ENCODE results near the gene BRD1.

Gene BRD1

GRCh38 chr22:49807129-49807528 lies 20.5 kb downstream of the BRD1 start:
- no peak for DNase-seq (ENCODE audit: low read depth)
- H3K4me3 ChIP-seq (ENCODE audit: low read length), result no peak overlapping the region
- no peak for TF ChIP-seq CTCF (conservative IDR thresholded peaks at IDR 0.05; ENCODE audit: low read depth, low read length)

GRCh38 chr22:49803737-49804375 lies 23.8 kb downstream of the BRD1 start:
- no peak for DNase-seq (ENCODE audit: low read depth)
- H3K4me3 ChIP-seq (ENCODE audit: low read length), result no peak overlapping the region
- TF ChIP-seq CTCF (conservative IDR thresholded peaks at IDR 0.05; ENCODE audit: low read depth, low read length), result no peak

GRCh38 chr22:49803134-49803533 lies 24.5 kb downstream of the BRD1 start:
- no peak for DNase-seq (ENCODE audit: low read depth)
- no peak overlapping the region for H3K4me3 ChIP-seq (ENCODE audit: low read length)
- TF ChIP-seq CTCF (conservative IDR thresholded peaks at IDR 0.05; ENCODE audit: low read depth, low read length), result no peak

GRCh38 chr22:49801391-49802060 lies 26.1 kb downstream of the BRD1 start:
- no peak overlapping the region for H3K4me3 ChIP-seq (ENCODE audit: low read length)
- no peak for TF ChIP-seq CTCF (conservative IDR thresholded peaks at IDR 0.05; ENCODE audit: low read depth, low read length)
- no peak for DNase-seq (ENCODE audit: low read depth)

- DNase-seq (ENCODE audit: low read depth), result no peak
- no peak for TF ChIP-seq CTCF (conservative IDR thresholded peaks at IDR 0.05; ENCODE audit: low read depth, low read length)
- H3K4me3 ChIP-seq (ENCODE audit: low read length), result no peak overlapping the region
Measured at GRCh38 chr22:49800408-49801238, 27.1 kb downstream of the BRD1 start.

GRCh38 chr22:49799431-49800075 lies 28.1 kb downstream of the BRD1 start:
- H3K4me3 ChIP-seq (ENCODE audit: low read length), result no peak overlapping the region
- no peak for TF ChIP-seq CTCF (conservative IDR thresholded peaks at IDR 0.05; ENCODE audit: low read depth, low read length)
- DNase-seq (ENCODE audit: low read depth), result no peak

Data from retinal pigment epithelial cell (primary cell).